H9 (cell line): ENCODE measurements around the gene SERP1. TPM values are rescaled to one million over a fixed set of nuclear protein-coding genes. Genes with fewer than 3 reads are reported as not detected.

Experiments
- DNase-seq: peaks from one replicate; pipeline ENCODE4 v3.0.0-alpha.2; 2017
- H2AFZ ChIP-seq: one replicate; pipeline ENCODE4 v1.6.1; 2013; ENCODE audit warnings: mild to moderate bottlenecking, low read length, control low read depth, moderate library complexity
- H2AK5ac ChIP-seq: 2 replicates; pipeline ENCODE4 v1.6.1; 2013; ENCODE audit warnings: low read length, control low read depth, mixed read lengths; ENCODE audit not compliant: insufficient read length
- H2BK120ac ChIP-seq: one replicate; pipeline ENCODE4 v1.6.1; 2013; ENCODE audit warnings: low read depth, mild to moderate bottlenecking, low read length, control low read depth, inconsistent platforms; ENCODE audit not compliant: poor library complexity, severe bottlenecking
- H2BK12ac ChIP-seq: 2 replicates; pipeline ENCODE4 v1.6.1; 2013; ENCODE audit warnings: low read length, control low read depth, mixed read lengths, low read depth; ENCODE audit not compliant: insufficient read length
- H2BK15ac ChIP-seq: 2 replicates; pipeline ENCODE4 v1.6.1; 2013; ENCODE audit warnings: low read depth, low read length, control low read depth
- H2BK20ac ChIP-seq: one replicate; pipeline ENCODE4 v1.6.1; 2013; ENCODE audit warnings: low read depth, mild to moderate bottlenecking, low read length, control low read depth, inconsistent platforms; ENCODE audit not compliant: poor library complexity, severe bottlenecking
- H2BK5ac ChIP-seq: 2 replicates; pipeline ENCODE4 v1.6.1; 2013; ENCODE audit warnings: low read length, control low read depth, mixed read lengths; ENCODE audit not compliant: insufficient read length
- H3K14ac ChIP-seq: 2 replicates; pipeline ENCODE4 v1.6.1; 2013; ENCODE audit warnings: low read length, control low read depth; ENCODE audit not compliant: insufficient read depth
- H3K18ac ChIP-seq: 2 replicates; pipeline ENCODE4 v1.6.1; 2013; ENCODE audit warnings: low read depth, mild to moderate bottlenecking, mixed read lengths, low read length, control low read depth; ENCODE audit not compliant: insufficient read length
- H3K23ac ChIP-seq: 2 replicates; pipeline ENCODE4 v1.6.1; 2013; ENCODE audit warnings: low read length, control low read depth, mixed read lengths, low read depth; ENCODE audit not compliant: insufficient read length
- H3K23me2 ChIP-seq: 2 replicates; pipeline ENCODE4 v1.6.1; 2013; ENCODE audit warnings: low read depth, mild to moderate bottlenecking, mixed read lengths, low read length, control low read depth; ENCODE audit not compliant: insufficient read length, poor library complexity, severe bottlenecking
- H3K27ac ChIP-seq: 2 replicates; pipeline ENCODE4 v1.5.1; 2013; ENCODE audit warnings: low read length, control low read depth, mixed read lengths, low read depth; ENCODE audit not compliant: insufficient read length
- H3K27me3 ChIP-seq: 2 replicates; pipeline ENCODE4 v1.6.1; 2013; ENCODE audit warnings: low read length, control low read depth, inconsistent platforms; ENCODE audit not compliant: insufficient read depth
- H3K4ac ChIP-seq: 2 replicates; pipeline ENCODE4 v1.6.1; 2013; ENCODE audit warnings: low read depth, mild to moderate bottlenecking, control low read depth, inconsistent platforms, low read length, moderate library complexity
- H3K4me1 ChIP-seq: 2 replicates; pipeline ENCODE4 v1.6.1; 2013; ENCODE audit warnings: low read length, control low read depth, inconsistent platforms; ENCODE audit not compliant: insufficient read depth
- H3K4me2 ChIP-seq: 2 replicates; pipeline ENCODE4 v1.6.1; 2013; ENCODE audit warnings: low read length, control low read depth, mixed read lengths; ENCODE audit not compliant: insufficient read length, insufficient read depth
- H3K56ac ChIP-seq: 2 replicates; pipeline ENCODE4 v1.6.1; 2013; ENCODE audit warnings: low read depth, mild to moderate bottlenecking, mixed read lengths, low read length, control low read depth; ENCODE audit not compliant: insufficient read length
- H3K79me1 ChIP-seq: 2 replicates; pipeline ENCODE4 v1.6.1; 2013; ENCODE audit warnings: low read depth, mild to moderate bottlenecking, moderate library complexity, low read length, control low read depth, inconsistent platforms; ENCODE audit not compliant: insufficient read depth, poor library complexity, severe bottlenecking
- H3K79me2 ChIP-seq: 2 replicates; pipeline ENCODE4 v1.6.1; 2013; ENCODE audit warnings: low read length, control low read depth, inconsistent platforms; ENCODE audit not compliant: insufficient read depth
- H3K9ac ChIP-seq: 2 replicates; pipeline ENCODE4 v1.6.1; 2013; ENCODE audit warnings: low read length, control low read depth, mixed read lengths; ENCODE audit not compliant: insufficient read length; ENCODE audit errors: extremely low read depth
- H3K9me3 ChIP-seq: one replicate; pipeline ENCODE4 v1.6.1; 2013; ENCODE audit warnings: low read depth, low read length, inconsistent platforms; ENCODE audit not compliant: control insufficient read depth
- H3T11ph ChIP-seq: one replicate; pipeline ENCODE4 v1.6.1; 2013; ENCODE audit warnings: mild to moderate bottlenecking, low read length, control low read depth, inconsistent platforms
- H4K20me1 ChIP-seq: one replicate; pipeline ENCODE4 v1.6.1; 2013; ENCODE audit not compliant: control insufficient read depth, insufficient read length, insufficient read depth
- H4K5ac ChIP-seq: 2 replicates; pipeline ENCODE4 v1.6.1; 2013; ENCODE audit warnings: low read depth, mild to moderate bottlenecking, mixed read lengths, low read length, control low read depth; ENCODE audit not compliant: insufficient read length
- H4K8ac ChIP-seq: replicated peaks from 2 replicates; pipeline ENCODE4 v1.6.1; 2013; ENCODE audit warnings: low read length, control low read depth, mixed read lengths, low read depth; ENCODE audit not compliant: insufficient read length
- H4K91ac ChIP-seq: 2 replicates; pipeline ENCODE4 v1.6.1; 2013; ENCODE audit warnings: low read depth, mild to moderate bottlenecking, moderate library complexity, mixed read lengths, low read length, control low read depth; ENCODE audit not compliant: insufficient read length
- H3K27ac Mint-ChIP-seq, 3 experiments: 2 replicates in 2 of 3; 3 replicates in 1 of 3; pipeline ENCODE4 v1.8.0; 2020 to 2021; ENCODE audit warnings: mixed read lengths in 3 of 3, mild to moderate bottlenecking in 1 of 3, moderate library complexity in 1 of 3
- H3K27me3 Mint-ChIP-seq: 2 replicates; pipeline ENCODE4 v1.8.0; 2021; ENCODE audit warnings: low read depth, mild to moderate bottlenecking, moderate library complexity, mixed read lengths
- H3K36me3 Mint-ChIP-seq, 3 experiments: 2 replicates in 2 of 3; 3 replicates in 1 of 3; pipeline ENCODE4 v1.8.0; 2020 to 2021; ENCODE audit warnings: low read depth in 3 of 3, mixed read lengths in 3 of 3; ENCODE audit not compliant: insufficient read depth in 1 of 3
- H3K4me1 Mint-ChIP-seq, 2 experiments: 2 replicates each; pipeline ENCODE4 v1.8.0; 2020; ENCODE audit warnings: mixed read lengths in 2 of 2
- H3K4me3 Mint-ChIP-seq, 2 experiments: 2 replicates in 1 of 2; 3 replicates in 1 of 2; pipeline ENCODE4 v1.8.0; 2020 to 2021; ENCODE audit warnings: mild to moderate bottlenecking in 2 of 2, mixed read lengths in 2 of 2, moderate library complexity in 1 of 2
- H3K9me3 Mint-ChIP-seq, 2 experiments: 2 replicates in 1 of 2; 3 replicates in 1 of 2; pipeline ENCODE4 v1.8.0; 2020; ENCODE audit warnings: mild to moderate bottlenecking in 2 of 2, mixed read lengths in 2 of 2, moderate library complexity in 1 of 2
- WGBS: extraction: QIAGEN DNeasy Blood & Tissue Kit; methylation state at CpG from one replicate; pipeline ENCODE4 v1.1.7; 2013; ENCODE audit warnings: missing lambda C conversion rate, low lambda C conversion rate, mixed read lengths; ENCODE audit not compliant: insufficient read length; ENCODE audit errors: extremely low coverage; 5-methylcytosine and 5-hydroxymethylcytosine counted together
- total RNA-seq: library from RNA; stranded (reverse); gene quantifications from 2 replicates; pipeline ENCODE4 v1.2.1, GENCODE V29; 2021
- TF ChIP-seq, protein P1 (sequence below): fragments of 200-600 bp; sonication (generic); conservative IDR thresholded peaks from 3 replicates; pipeline ENCODE4 v1.8.0; 2021; ENCODE audit warnings: antibody characterized with exemption, mild to moderate bottlenecking

SERP1 gene
- total RNA-seq, 1 experiment from 2014 or later: 84.8 TPM

GRCh38 chr3:150497956-150498355 is 48.3 kb downstream of the SERP1 start:
- no peak overlapping the region for H2AK5ac ChIP-seq
- no peak for DNase-seq
- no peak overlapping the region for H2BK15ac ChIP-seq
- no peak overlapping the region for H4K91ac ChIP-seq
- H4K5ac ChIP-seq: no peak overlapping the region
- H2BK120ac ChIP-seq: no peak overlapping the region
- H3K56ac ChIP-seq: no peak overlapping the region
- no peak overlapping the region for H3K4ac ChIP-seq
- H2AFZ ChIP-seq: no peak overlapping the region
- H2BK12ac ChIP-seq: no peak overlapping the region
- no peak overlapping the region for H3T11ph ChIP-seq
- Mint-ChIP-seq H3K4me3 (no peak overlapping the region), H3K27ac (no peak overlapping the region), H3K9me3 (peaks cover 24 to 25% of the 10 kb centered on the region in 2 experiments), H3K27me3 (no peaks in the 10 kb centered on the region), H3K4me1 (0 out of 4 replicates have a peak, but pooled peaks cover 0 to 5% of the 10 kb centered on the region in 2 experiments), H3K36me3 (peaks cover 11 to 25% (median 16%) of the 10 kb centered on the region in 3 experiments)
- no peaks in the 10 kb centered on the region for H3K79me2 ChIP-seq
- H3K4me2 ChIP-seq: no peak overlapping the region
- no peaks in the 10 kb centered on the region for H3K9me3 ChIP-seq
- H4K8ac ChIP-seq: no peak overlapping the region
- no CpG with 5 or more reads among the region's 2 CpGs for WGBS
- no peak overlapping the region for H3K9ac ChIP-seq
- H3K18ac ChIP-seq: no peak overlapping the region
- TF ChIP-seq, protein P1, sequence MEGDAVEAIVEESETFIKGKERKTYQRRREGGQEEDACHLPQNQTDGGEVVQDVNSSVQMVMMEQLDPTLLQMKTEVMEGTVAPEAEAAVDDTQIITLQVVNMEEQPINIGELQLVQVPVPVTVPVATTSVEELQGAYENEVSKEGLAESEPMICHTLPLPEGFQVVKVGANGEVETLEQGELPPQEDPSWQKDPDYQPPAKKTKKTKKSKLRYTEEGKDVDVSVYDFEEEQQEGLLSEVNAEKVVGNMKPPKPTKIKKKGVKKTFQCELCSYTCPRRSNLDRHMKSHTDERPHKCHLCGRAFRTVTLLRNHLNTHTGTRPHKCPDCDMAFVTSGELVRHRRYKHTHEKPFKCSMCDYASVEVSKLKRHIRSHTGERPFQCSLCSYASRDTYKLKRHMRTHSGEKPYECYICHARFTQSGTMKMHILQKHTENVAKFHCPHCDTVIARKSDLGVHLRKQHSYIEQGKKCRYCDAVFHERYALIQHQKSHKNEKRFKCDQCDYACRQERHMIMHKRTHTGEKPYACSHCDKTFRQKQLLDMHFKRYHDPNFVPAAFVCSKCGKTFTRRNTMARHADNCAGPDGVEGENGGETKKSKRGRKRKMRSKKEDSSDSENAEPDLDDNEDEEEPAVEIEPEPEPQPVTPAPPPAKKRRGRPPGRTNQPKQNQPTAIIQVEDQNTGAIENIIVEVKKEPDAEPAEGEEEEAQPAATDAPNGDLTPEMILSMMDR: no peak
- H3K23ac ChIP-seq: no peak overlapping the region
- no peak overlapping the region for H2BK5ac ChIP-seq
- H4K20me1 ChIP-seq: no peaks in the 10 kb centered on the region
- no peaks in the 10 kb centered on the region for H3K23me2 ChIP-seq
- H3K4me1 ChIP-seq: no peaks in the 10 kb centered on the region; the same call in 1 of the 2 replicates
- no peaks in the 10 kb centered on the region for H3K27me3 ChIP-seq
- H2BK20ac ChIP-seq: no peak overlapping the region
- H3K27ac ChIP-seq: no peak overlapping the region
- no peaks in the 10 kb centered on the region for H3K79me1 ChIP-seq
- H3K14ac ChIP-seq: no peak overlapping the region
